HEK293T (cell line): ENCODE data around the gene OPCML.

Source experiments
- CTCF ChIA-PET: fragments of 350-600 bp; formaldehyde crosslinking; extraction: SDS; loops from one replicate; lab custom pipeline; 2021; ENCODE audit warnings: antibody characterized with exemption, inconsistent platforms; lab: Yijun Ruan, JAX
- POLR2A ChIA-PET: fragments of 350-600 bp; formaldehyde crosslinking; extraction: SDS; loops from one replicate; lab custom pipeline; 2020; ENCODE audit warnings: antibody characterized with exemption, inconsistent platforms; lab: Yijun Ruan, JAX
- DNase-seq: peaks from one replicate; pipeline ENCODE4 v3.0.0; 2012; ENCODE audit warnings: mixed read lengths; ENCODE audit errors: extremely low spot score
- ARNT ChIP-seq: fragments of 450-650 bp; IDR thresholded peaks from 2 replicates; pipeline ENCODE4 v1.6.1; 2017; ENCODE audit warnings: mild to moderate bottlenecking
- BHLHE40 ChIP-seq: fragments of 450-650 bp; IDR thresholded peaks from 2 replicates; pipeline ENCODE4 v1.6.1; 2016; ENCODE audit warnings: mild to moderate bottlenecking, moderate library complexity, borderline replicate concordance
- CTBP1 ChIP-seq: fragments of 450-650 bp; IDR thresholded peaks from 2 replicates; pipeline ENCODE4 v1.6.1; 2016; ENCODE audit warnings: borderline replicate concordance
- ELF4 ChIP-seq: fragments of 450-650 bp; IDR thresholded peaks from 2 replicates; pipeline ENCODE4 v1.6.1; 2017; ENCODE audit warnings: antibody characterized with exemption
- FOXA1 ChIP-seq: fragments of 450-650 bp; IDR thresholded peaks from 2 replicates; pipeline ENCODE4 v1.6.1; 2016; ENCODE audit warnings: mild to moderate bottlenecking
- FOXK2 ChIP-seq: fragments of 450-650 bp; IDR thresholded peaks from 2 replicates; pipeline ENCODE4 v1.6.1; 2016; ENCODE audit warnings: mild to moderate bottlenecking
- FOXM1 ChIP-seq: fragments of 450-650 bp; IDR thresholded peaks from 2 replicates; pipeline ENCODE4 v1.6.1; 2017; ENCODE audit warnings: mild to moderate bottlenecking, borderline replicate concordance
- HDGF ChIP-seq: fragments of 450-650 bp; IDR thresholded peaks from 2 replicates; pipeline ENCODE4 v1.6.1; 2017; ENCODE audit warnings: antibody characterized with exemption, borderline replicate concordance
- L3MBTL2 ChIP-seq: fragments of 450-650 bp; conservative IDR thresholded peaks from 2 replicates; pipeline ENCODE4 v1.6.1; 2016; ENCODE audit warnings: mild to moderate bottlenecking
- LEF1 ChIP-seq: fragments of 450-650 bp; IDR thresholded peaks from 2 replicates; pipeline ENCODE4 v1.6.1; 2017; ENCODE audit warnings: mild to moderate bottlenecking, borderline replicate concordance
- NFRKB ChIP-seq: fragments of 450-650 bp; IDR thresholded peaks from 2 replicates; pipeline ENCODE4 v1.6.1; 2016; ENCODE audit warnings: mild to moderate bottlenecking, moderate library complexity
- SP1 ChIP-seq: fragments of 450-650 bp; IDR thresholded peaks from 2 replicates; pipeline ENCODE4 v1.6.1; 2017
- SUZ12 ChIP-seq: fragments of 450-650 bp; IDR thresholded peaks from 2 replicates; pipeline ENCODE4 v1.6.1; 2016; ENCODE audit warnings: mild to moderate bottlenecking
- TARDBP ChIP-seq: fragments of 450-650 bp; IDR thresholded peaks from 2 replicates; pipeline ENCODE4 v1.6.1; 2016
- ZNF384 ChIP-seq: fragments of 450-650 bp; IDR thresholded peaks from 2 replicates; pipeline ENCODE4 v1.6.1; 2016
- TF ChIP-seq, protein P1 (sequence below): fragments of 450-650 bp; IDR thresholded peaks from 2 replicates; pipeline ENCODE4 v1.6.1; 2016

Gene OPCML

DNA sequence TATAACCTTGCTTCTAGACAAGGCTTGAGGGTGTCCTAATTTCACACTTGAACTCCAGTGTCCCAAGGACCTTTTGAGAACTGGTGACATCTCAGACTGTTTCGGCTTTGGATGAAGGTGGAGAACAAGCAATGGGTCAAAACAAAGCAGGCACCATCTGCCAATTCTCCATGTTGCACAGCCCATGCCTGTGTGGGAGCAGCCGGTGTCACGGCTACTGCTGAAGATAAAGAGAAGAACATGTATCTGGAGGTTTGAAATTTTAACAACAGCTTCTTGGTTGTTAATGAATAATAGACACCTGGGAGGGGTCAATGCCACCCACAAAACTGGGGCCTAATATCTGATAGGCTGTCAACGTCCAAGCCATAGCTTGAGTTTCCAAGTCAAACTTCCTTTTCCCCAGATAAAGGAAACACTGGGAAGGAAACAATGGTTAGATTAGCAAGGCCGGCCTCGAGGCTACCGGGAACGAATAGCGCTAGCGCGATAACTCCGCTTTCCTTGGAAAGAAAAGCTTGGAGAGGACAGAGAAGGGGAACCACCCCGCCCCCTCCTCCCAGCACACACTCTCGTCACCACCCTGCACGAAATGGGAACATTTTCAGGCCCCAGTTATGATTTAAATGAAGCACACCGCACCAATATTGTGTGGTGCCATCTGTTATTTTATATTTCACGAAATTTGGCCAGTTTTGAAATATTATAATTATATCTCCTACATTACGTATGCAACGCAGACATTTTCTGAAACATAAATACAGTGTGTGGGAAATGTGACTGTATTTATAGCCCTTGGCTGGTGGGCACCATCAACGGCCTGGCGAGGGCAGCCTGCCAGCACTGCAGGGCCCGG is 21.8 kb upstream of the OPCML start:
- DNase-seq, result no peak
- CTCF ChIA-PET, result no interaction called here
- TF ChIP-seq SP1, result no peak
- TF ChIP-seq NFRKB, result no peak
- no peak for TF ChIP-seq ZNF384
- TF ChIP-seq L3MBTL2, result no peak
- no peak for TF ChIP-seq ELF4
- TF ChIP-seq ARNT, result no peak
- TF ChIP-seq FOXA1, result no peak
- TF ChIP-seq TARDBP, result no peak
- TF ChIP-seq LEF1, result no peak
- TF ChIP-seq SUZ12, result no peak
- no peak for TF ChIP-seq BHLHE40
- no peak for TF ChIP-seq FOXM1
- no peak for TF ChIP-seq HDGF
- no peak for TF ChIP-seq CTBP1
- TF ChIP-seq, protein P1, sequence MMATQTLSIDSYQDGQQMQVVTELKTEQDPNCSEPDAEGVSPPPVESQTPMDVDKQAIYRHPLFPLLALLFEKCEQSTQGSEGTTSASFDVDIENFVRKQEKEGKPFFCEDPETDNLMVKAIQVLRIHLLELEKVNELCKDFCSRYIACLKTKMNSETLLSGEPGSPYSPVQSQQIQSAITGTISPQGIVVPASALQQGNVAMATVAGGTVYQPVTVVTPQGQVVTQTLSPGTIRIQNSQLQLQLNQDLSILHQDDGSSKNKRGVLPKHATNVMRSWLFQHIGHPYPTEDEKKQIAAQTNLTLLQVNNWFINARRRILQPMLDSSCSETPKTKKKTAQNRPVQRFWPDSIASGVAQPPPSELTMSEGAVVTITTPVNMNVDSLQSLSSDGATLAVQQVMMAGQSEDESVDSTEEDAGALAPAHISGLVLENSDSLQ, result no peak
- TF ChIP-seq FOXK2, result no peak
- POLR2A ChIA-PET, result no interaction called here

GRCh38 chr11:133552938-133553337 is 20.6 kb upstream of the OPCML start:
- CTCF ChIA-PET, result no interaction called here
- TF ChIP-seq ZNF384 (no peak), HDGF (no peak), FOXK2 (no peak), NFRKB (no peak), SUZ12 (no peak), FOXM1 (no peak), TARDBP (no peak), BHLHE40 (no peak), ELF4 (no peak), CTBP1 (no peak), FOXA1 (no peak), ARNT (no peak), L3MBTL2 (no peak), LEF1 (no peak), SP1 (no peak)
- TF ChIP-seq, protein P1, result no peak
- no peak for DNase-seq
- POLR2A ChIA-PET, result no interaction called here

GRCh38 chr11:133551064-133551463 is 18.8 kb upstream of the OPCML start:
- ChIA-PET POLR2A (no interaction called here), CTCF (no interaction called here)
- no peak for DNase-seq
- TF ChIP-seq ARNT, result no peak
- no peak for TF ChIP-seq LEF1

GRCh38 chr11:133549826-133550225 is 17.5 kb upstream of the OPCML start:
- POLR2A ChIA-PET, result no interaction called here
- TF ChIP-seq HDGF (no peak), ZNF384 (no peak), ARNT (no peak), FOXM1 (no peak), TARDBP (no peak), FOXA1 (no peak), CTBP1 (no peak), L3MBTL2 (no peak), ELF4 (no peak), SP1 (no peak), SUZ12 (no peak)
- TF ChIP-seq, protein P1, result no peak
- DNase-seq, result no peak
- CTCF ChIA-PET, result interaction anchor here (0.6 kb wide), 1 partner anchor 12 kb away, joined by 3 read pairs; no protein-coding TSS in a partner anchor

- no peak for DNase-seq
- ChIA-PET POLR2A (no interaction called here), CTCF (no interaction called here)
- TF ChIP-seq HDGF (no peak), ZNF384 (no peak), SUZ12 (no peak), TARDBP (no peak), ELF4 (no peak), FOXK2 (no peak), FOXA1 (no peak), NFRKB (no peak)
- TF ChIP-seq, protein P1, result no peak
These were observed 16.3 kb upstream of the OPCML start for GRCh38 chr11:133548641-133549040.
